Forelimb muscle (tissue), 1 donor: ENCODE results near the gene GAS2L3. TPM values are rescaled to one million over a fixed set of nuclear protein-coding genes. Genes with fewer than 3 reads are reported as not detected.
A peak's percentile ranks its signal among the peaks of the same experiment; 100 is the strongest.

ENCODE experiments used
- DNase-seq: peaks from one replicate; pipeline ENCODE4 v3.0.0-alpha.2; 2013; ENCODE audit warnings: low read depth
- polyA plus RNA-seq: library from polyadenylated mRNA; unstranded; fragments of 120-200 nt; gene quantifications from one replicate; pipeline ENCODE4 v1.2.1, GENCODE V29; 2013; ENCODE audit not compliant: insufficient read length

The GAS2L3 gene
- polyA plus RNA-seq, 1 donor, result 15.9 TPM

DNA sequence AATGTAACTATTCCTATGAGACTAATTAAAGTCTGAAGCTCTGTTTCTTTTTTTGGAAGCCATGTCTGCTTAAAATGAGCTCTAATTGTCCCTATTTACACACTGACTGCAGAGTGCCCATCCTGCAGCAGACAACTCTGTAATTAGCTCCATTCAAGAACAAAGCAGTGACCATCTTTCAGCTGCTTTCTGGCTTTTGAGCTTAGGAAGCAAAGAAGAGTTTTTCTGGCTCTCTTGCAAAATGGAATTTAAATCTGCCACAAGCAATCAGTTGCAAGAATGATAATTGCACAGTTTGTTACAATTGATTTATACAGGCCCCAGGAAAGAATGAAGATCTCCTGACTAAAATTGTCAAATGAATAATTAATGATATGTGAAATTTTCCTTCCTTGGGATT lies 83.4 kb downstream of the GAS2L3 start:
- DNase-seq, result no peak

DNA sequence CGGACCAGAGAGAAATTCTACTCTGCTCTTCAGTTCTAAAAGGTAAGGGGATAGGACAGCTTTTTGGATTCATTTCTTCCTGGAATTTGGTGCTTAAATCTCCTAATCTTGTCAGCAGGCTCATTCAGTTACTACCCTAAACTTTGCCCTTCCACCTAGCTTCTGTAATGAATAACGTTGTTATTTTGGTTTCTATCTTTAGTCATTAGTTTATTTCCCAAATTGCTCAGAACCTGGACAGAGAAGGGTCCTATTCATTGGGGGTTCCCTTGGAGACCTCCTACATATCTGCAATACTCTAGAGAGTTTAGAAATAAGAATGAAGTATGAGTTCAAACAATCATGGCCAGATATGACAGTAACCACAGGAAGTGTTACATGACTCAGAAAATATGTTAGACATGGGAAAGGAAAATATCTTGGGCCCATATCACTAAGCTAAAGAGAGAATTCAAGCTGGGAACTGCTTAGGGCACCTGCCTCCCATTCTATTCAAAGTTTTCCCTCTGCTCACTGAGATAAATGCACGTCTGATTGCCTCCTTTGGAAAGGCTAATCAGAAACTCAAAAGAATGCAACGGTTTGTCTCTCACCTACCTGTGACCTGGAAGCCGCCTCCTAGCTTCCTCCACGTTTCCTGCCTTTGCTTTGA lies 87.9 kb downstream of the GAS2L3 start:
- DNase-seq, result no peak

- no peak for DNase-seq
These were observed 93.1 kb downstream of the GAS2L3 start for GRCh38 chr12:100666588-100666987.

- DNase-seq, result peak; percentile 4
These were observed 95.6 kb downstream of the GAS2L3 start for GRCh38 chr12:100668945-100669536.

- DNase-seq, result no peak
These were observed 96.4 kb downstream of the GAS2L3 start for GRCh38 chr12:100669922-100670321.

DNA sequence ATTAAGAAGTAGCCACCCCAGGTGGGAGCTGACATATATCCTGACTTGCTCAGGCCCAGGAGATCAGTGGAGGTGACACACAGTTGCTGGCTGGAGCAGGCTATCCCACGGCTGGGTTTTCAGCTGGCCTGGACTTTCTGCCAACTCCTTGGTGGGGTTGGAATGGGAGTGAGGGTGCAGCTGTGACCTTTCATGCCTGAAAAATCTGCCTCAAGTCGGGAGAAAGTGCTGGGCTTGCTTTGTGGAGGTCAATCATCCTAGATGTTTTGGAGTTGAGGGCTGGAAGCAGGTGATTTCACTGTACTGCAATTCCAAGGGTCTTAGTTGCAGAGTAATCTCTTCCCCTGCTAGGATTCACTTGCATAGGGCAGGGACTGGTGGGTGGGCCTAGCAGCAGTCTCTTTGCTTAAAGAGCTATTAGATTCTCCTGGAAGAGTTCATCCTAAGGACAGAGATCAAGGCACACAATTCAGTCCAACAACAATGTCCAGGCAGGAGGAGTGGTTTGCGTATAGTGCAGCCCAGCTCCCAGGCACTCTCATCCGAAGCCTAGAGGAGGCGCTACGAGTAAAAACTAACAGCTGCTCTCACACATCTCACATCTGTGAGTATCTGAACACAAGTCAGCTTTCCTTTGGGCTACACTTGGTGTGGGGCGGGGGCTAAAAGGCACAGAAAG lies 98.1 kb downstream of the GAS2L3 start:
- DNase-seq, result no peak

DNA sequence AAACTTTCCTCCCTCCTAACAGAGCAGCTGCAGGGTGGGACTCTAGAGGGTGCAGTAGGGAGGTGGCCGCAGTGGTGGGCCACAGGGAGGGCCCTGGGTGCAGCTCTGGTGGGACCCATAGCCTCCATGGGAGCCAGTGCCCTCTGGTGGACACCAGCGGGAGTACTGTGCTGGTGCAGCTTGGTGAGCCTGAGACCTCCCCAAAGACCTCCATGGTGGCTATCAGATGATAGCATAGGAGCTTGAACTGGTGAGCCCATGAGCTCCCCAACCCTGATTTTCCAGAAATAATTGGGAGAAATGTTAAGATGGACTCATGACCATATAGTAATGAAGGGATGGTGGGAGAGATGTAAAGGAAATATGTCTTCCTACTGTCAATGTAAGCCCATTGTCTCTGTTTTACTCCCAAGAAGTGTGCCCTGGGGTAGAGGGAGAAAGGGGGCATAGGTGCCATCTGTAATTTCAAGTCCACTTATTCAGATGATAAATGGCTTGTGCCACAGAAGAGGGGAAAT lies 98.7 kb downstream of the GAS2L3 start:
- no peak for DNase-seq

- DNase-seq, result no peak
These were observed 100.8 kb downstream of the GAS2L3 start for GRCh38 chr12:100674036-100674888.

Other genes with a start within 250 kb of the GAS2L3 start
- 0.06 TPM for gene SLC17A8, start 216.6 kb upstream of the GAS2L3 start, polyA plus RNA-seq
- not detected for gene NR1H4, start 99.8 kb upstream of the GAS2L3 start, polyA plus RNA-seq
- 0.78 TPM for gene ANO4, start 221.1 kb downstream of the GAS2L3 start, polyA plus RNA-seq